LNCaP clone FGC (cell line): ENCODE data around the gene PRKD1.
A peak's percentile ranks its signal among the peaks of the same experiment; 100 is the strongest.

ENCODE experiments used
- DNase-seq: peaks from one replicate; pipeline ENCODE4 v3.0.0-alpha.2; 2011; ENCODE audit warnings: low read depth
- H3K4me3 ChIP-seq: 2 replicates; pipeline ENCODE4 v1.5.1; 2011; ENCODE audit warnings: mild to moderate bottlenecking, low read depth, low read length, control low read depth
- CTCF ChIP-seq: IDR thresholded peaks from 2 replicates; pipeline ENCODE4 v1.5.1; 2012; ENCODE audit warnings: mild to moderate bottlenecking; ENCODE audit not compliant: control insufficient read depth, insufficient read depth; ENCODE audit errors: extremely low read depth

PRKD1 gene

DNA sequence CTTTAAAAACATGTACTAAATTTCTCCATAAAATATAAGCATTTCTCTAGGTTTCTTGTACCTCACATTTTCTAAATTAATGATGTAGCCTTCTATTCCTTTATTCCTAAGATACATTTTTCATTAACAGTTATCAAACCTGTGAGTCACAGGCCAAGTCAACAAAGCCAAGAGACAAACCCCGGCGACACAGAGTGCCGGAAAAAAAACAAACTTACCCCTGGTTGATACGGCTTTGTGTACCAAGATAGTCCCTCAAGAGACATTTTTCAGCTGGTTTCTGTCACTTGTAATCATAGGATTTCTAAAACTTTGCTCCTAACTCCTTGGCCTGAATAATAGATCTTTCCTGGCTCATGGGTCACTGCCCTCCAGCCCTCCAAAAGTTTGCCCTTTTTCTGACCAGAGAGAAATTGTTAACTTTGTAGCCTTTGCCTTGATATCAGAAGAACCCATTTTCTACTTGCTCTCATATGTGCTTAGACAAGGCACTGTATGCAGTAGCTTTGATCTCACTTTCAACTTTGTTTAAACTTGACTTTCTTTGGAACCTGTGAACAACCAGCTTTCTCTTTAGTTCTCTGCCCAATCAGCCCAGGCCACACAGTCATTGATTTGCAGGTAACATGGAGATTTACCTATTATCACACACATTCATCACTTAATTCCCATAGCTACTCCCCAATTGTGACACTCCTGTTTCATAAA is 172.2 kb downstream of the PRKD1 start:
- no peak for TF ChIP-seq CTCF
- no peak for DNase-seq
- no peak overlapping the region for H3K4me3 ChIP-seq

DNA sequence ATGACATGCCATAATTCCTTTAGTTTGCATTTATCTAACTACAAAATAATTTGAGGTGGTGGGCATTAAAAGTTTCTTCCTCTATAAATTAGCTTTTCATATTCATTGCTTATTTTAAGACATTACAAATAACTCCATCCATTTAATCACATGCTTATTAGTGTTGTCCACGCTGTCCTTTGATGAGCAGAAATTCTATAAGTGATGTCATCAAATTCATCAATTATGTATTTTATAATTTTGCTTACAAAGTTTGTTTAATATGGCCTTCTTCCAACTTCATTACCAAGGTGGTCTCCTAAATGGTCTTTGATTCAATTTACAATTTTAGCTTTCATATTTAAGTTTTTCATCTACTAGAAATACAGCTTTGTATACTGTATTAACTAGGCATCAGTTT is 173.5 kb downstream of the PRKD1 start:
- no peak for TF ChIP-seq CTCF
- H3K4me3 ChIP-seq: no peak overlapping the region
- DNase-seq: no peak

DNA sequence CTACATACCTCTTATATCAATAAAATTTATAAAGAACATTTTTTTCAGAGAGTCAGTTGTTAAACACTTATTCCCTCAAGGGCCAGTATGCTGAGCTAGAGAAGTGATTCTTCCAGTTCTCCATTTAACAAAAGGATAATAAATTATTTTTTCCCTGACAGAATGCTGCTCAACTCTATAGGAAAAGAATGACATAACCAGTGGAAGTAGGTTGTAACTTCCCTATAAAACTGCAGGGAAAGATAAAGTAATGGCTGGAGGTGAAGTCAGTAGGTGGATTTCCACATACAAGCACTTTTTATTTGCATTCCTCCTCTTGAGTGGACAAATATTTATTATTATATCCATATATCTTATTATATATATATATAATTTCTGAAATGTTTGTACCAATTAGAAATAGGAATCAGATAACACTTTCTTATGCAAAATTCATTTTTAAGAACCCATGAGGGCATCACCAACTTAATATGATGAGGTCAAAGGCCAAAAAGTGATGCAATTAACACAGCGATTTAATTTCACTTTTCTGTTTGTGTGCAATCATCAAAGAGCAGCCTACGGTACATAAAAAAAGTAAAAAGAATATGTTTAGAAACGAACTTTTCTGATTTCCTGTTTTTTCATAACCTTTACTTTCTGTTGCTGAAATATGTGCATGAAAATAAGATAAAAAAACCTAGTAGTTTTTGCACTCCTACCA is 175.3 kb downstream of the PRKD1 start:
- H3K4me3 ChIP-seq: no peak overlapping the region
- DNase-seq: peak; percentile 80
- no peak for TF ChIP-seq CTCF

DNA sequence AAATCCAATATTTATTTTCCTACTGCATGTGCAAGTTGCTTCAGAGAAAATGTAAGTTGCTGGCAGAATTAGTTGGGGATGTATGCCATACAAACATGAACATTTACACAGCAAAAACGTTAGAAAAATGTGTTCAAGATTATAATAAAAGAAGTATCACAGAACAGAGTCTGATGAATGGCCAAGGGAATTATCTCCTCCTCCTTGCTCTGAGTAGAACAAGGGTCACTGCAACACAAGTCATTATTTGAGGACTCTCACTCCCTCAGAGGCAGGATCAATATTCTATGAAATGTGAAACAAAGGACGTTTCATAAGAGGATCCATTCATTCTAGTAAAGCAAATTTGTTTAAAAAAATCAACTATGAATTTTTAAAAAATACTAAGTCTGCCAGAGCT is 177.8 kb downstream of the PRKD1 start:
- no peak for DNase-seq

GRCh38 chr14:29749327-29749726 is 178.3 kb downstream of the PRKD1 start:
- no peak for TF ChIP-seq CTCF
- peak; percentile 97 for DNase-seq
- no peak overlapping the region for H3K4me3 ChIP-seq

More for the DNA sequence above, 177.8 kb downstream of the PRKD1 start:
- TF ChIP-seq CTCF: no peak
- H3K4me3 ChIP-seq: no peak overlapping the region

- no peak overlapping the region for H3K4me3 ChIP-seq
- DNase-seq: no peak
- no peak for TF ChIP-seq CTCF
These were observed 181.8 kb downstream of the PRKD1 start for GRCh38 chr14:29745863-29746262.
